ENCODE measurements around the gene IL6ST. TPM values are rescaled to one million over a fixed set of nuclear protein-coding genes. Genes with fewer than 3 reads are reported as not detected.

IL6ST gene
- total RNA-seq, 5 donors from 2014 or later (not counting 1 experiment from before 2014, with no cell fraction given), result 113 to 330 (median 129) TPM

DNA sequence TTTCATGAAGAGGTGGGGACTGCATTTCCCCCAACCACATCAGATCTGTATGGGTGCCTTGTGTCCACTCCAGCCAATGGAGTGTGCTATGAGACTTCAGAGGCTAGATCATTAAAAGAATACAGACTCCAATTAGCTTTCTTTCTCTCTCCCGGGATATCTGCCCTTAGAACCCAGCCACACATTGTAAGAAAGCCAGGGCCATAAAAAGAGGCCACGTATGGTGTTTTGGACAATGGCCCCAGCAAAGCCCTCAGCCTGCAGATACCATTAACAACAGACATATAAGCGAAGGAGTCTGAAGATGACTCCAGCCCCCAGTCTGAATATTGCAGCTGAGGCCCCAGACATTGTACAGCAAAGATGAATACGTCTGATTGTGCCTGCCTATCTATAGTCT is 21.5 kb downstream of the IL6ST start:
- Mint-ChIP-seq H3K9me3 (no peaks in the 10 kb centered on the region), H3K4me3 (no peak overlapping the region), H3K27me3 (no peaks in the 10 kb centered on the region), H3K27ac (peak overlapping the region; percentile 29 to 32), H3K4me1 (peaks cover 69 to 81% (median 71%) of the 10 kb centered on the region in 3 donors), H3K36me3 (peaks cover 33% of the 10 kb centered on the region)
- CTCF ChIA-PET, result no interaction called here
- H3K36me3 ChIP-seq (ENCODE audit: control insufficient read depth in 2 of 2, extremely low read depth in 1 of 2, insufficient read depth in 1 of 2, low read length in 1 of 2), result peaks cover 14 to 45% of the 10 kb centered on the region in 2 donors
- H3K27ac ChIP-seq (ENCODE audit: low read length), result no peak overlapping the region
- no peaks in the 10 kb centered on the region for H3K9me3 ChIP-seq
- no peak overlapping the region for H3K4me3 ChIP-seq (ENCODE audit: control insufficient read depth in 1 of 2, extremely low read depth in 1 of 2, low read length in 1 of 2)
- ATAC-seq (replicated peaks in 1 of 4) (no peak), DNase-seq (no peak)
- WGBS (ENCODE audit: insufficient coverage), result 89% methylated on average over 2 of the region's 4 CpGs
- peaks cover 23 to 30% of the 10 kb centered on the region in 2 experiments for H3K4me1 ChIP-seq (ENCODE audit: control insufficient read depth in 1 of 2, extremely low read depth in 1 of 2, insufficient read depth in 2 of 2, low read length in 2 of 2)
- POLR2A ChIA-PET, result interaction anchor here in 1 of 2 donors (1.2 kb wide), 1 partner anchor 11 kb away, joined by 3 read pairs; no protein-coding TSS in a partner anchor
- no peaks in the 10 kb centered on the region for H3K27me3 ChIP-seq (replicated peaks in 1 of 2; ENCODE audit: control insufficient read depth in 2 of 2, extremely low read depth in 1 of 2, insufficient read depth in 2 of 2, low read length in 1 of 2)

DNA sequence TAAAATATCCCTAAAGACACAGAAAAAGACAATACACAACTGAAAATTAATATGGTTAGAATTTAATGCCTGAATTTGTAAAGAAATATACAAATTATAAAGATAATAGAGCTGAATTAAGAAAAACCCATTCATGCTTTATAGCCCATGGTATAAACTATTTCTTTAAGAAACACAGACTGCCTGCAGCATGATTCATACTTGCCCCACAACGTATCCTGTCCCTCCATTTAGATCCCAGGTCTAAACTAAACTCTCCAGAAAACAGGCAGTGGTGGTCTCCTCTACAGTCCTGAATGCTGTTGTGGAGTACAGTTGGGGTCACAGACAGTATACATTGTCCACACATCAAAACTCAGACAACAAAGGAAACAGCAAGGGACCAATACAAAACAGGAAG is 24.8 kb downstream of the IL6ST start:
- Mint-ChIP-seq H3K4me3 (peak overlapping the region in 2 of 3 donors; percentile 1 to 31), H3K27ac (peak overlapping the region; percentile 62 to 79), H3K4me1 (peaks cover 61 to 78% (median 67%) of the 10 kb centered on the region in 3 donors)

DNA sequence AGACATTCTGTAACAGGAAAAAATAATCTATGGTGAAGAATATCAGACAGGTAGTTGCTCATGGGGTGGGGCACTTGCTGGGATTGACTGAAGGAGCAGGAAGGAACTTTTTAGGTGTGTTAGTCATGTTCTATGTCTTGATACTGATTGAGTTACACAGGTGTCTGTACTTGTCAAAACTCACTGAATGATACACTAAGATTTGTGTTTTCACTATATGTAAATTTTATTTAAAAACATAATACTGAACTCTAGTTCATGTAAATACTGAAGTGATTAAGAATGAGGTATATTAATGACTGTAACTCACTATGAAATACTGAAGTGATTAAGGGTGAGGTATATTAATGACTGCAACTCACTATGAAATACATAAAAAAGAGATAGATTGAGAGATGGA is 28.5 kb downstream of the IL6ST start:
- ATAC-seq (replicated peaks in 1 of 4) (no peak), DNase-seq (no peak)
- Histone ChIP-seq H3K27me3 (replicated peaks in 1 of 2; ENCODE audit: control insufficient read depth in 2 of 2, extremely low read depth in 1 of 2, insufficient read depth in 2 of 2, low read length in 1 of 2) (no peaks in the 10 kb centered on the region), H3K9me3 (no peaks in the 10 kb centered on the region), H3K36me3 (ENCODE audit: control insufficient read depth in 2 of 2, extremely low read depth in 1 of 2, insufficient read depth in 1 of 2, low read length in 1 of 2) (peaks cover 0 to 48% of the 10 kb centered on the region in 2 donors), H3K27ac (ENCODE audit: low read length) (no peak overlapping the region), H3K4me3 (ENCODE audit: control insufficient read depth in 1 of 2, extremely low read depth in 1 of 2, low read length in 1 of 2) (no peak overlapping the region), H3K4me1 (ENCODE audit: control insufficient read depth in 1 of 2, extremely low read depth in 1 of 2, insufficient read depth in 2 of 2, low read length in 2 of 2) (peaks cover 3 to 11% of the 10 kb centered on the region in 2 experiments)
- Mint-ChIP-seq H3K36me3 (peaks cover 36% of the 10 kb centered on the region), H3K4me3 (no peak overlapping the region), H3K9me3 (no peaks in the 10 kb centered on the region), H3K27me3 (no peaks in the 10 kb centered on the region), H3K27ac (peak overlapping the region; percentile 3 to 60), H3K4me1 (peaks cover 46 to 55% (median 50%) of the 10 kb centered on the region in 3 donors)
- ChIA-PET CTCF (interaction anchor here (0.6 to 0.7 kb wide), 2 partner anchors 18 to 192 kb away, joined by 3 read pairs; no protein-coding TSS in a partner anchor), POLR2A (no interaction called here)

More for the DNA sequence above, 24.8 kb downstream of the IL6ST start:
- Mint-ChIP-seq H3K36me3 (peaks cover 37% of the 10 kb centered on the region), H3K27me3 (no peaks in the 10 kb centered on the region), H3K9me3 (no peaks in the 10 kb centered on the region)
- DNase-seq (no peak), ATAC-seq (replicated peaks in 1 of 4) (no peak)
- no peaks in the 10 kb centered on the region for H3K27me3 ChIP-seq (replicated peaks in 1 of 2; ENCODE audit: control insufficient read depth in 2 of 2, extremely low read depth in 1 of 2, insufficient read depth in 2 of 2, low read length in 1 of 2)
- no peaks in the 10 kb centered on the region for H3K9me3 ChIP-seq
- H3K36me3 ChIP-seq (ENCODE audit: control insufficient read depth in 2 of 2, extremely low read depth in 1 of 2, insufficient read depth in 1 of 2, low read length in 1 of 2), result peaks cover 14 to 41% of the 10 kb centered on the region in 2 donors
- ChIA-PET POLR2A (interaction anchor here in 1 of 2 donors (0.6 kb wide), 1 partner anchor 905 kb away, joined by 3 read pairs; no protein-coding TSS in a partner anchor), CTCF (interaction anchor here (0.5 to 1.3 kb wide), 4 partner anchors 12 to 193 kb away, joined by 3 to 5 read pairs (median 4); no protein-coding TSS in a partner anchor)
- H3K27ac ChIP-seq (ENCODE audit: low read length), result no peak overlapping the region
- H3K4me1 ChIP-seq (ENCODE audit: control insufficient read depth in 1 of 2, extremely low read depth in 1 of 2, insufficient read depth in 2 of 2, low read length in 2 of 2), result peaks cover 7 to 17% of the 10 kb centered on the region in 2 experiments
- WGBS (ENCODE audit: insufficient coverage), result no CpG with 5 or more reads among the region's 1 CpG
- H3K4me3 ChIP-seq (ENCODE audit: control insufficient read depth in 1 of 2, extremely low read depth in 1 of 2, low read length in 1 of 2), result no peak overlapping the region

DNA sequence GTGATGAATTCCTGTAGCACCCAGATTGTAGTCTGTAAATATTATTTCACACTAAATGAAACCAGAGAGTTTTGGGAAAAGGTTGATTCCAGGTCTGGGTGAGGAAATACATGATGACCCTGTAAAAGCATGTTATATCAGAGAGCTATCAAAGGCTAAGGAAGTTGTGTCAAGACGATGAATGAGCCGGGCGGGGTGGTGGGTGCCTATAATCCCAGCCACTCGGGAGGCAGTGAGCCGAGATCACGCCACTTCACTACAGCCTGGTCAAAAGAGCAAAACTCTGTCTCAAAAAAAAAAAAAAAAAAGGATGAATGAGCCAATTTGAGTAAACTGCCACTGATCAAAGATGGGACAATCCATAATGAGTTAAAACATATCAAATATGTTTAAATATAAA is 29.2 kb downstream of the IL6ST start:
- H3K36me3 ChIP-seq (ENCODE audit: control insufficient read depth in 2 of 2, extremely low read depth in 1 of 2, insufficient read depth in 1 of 2, low read length in 1 of 2), result peaks cover 0 to 55% of the 10 kb centered on the region in 2 donors
- H3K4me3 Mint-ChIP-seq, result no peak overlapping the region
- ChIA-PET POLR2A (interaction anchor here in 1 of 2 donors (0.5 kb wide), 1 partner anchor 23 kb away, joined by 9 read pairs; no protein-coding TSS in a partner anchor), CTCF (interaction anchor here in 1 of 2 donors (0.7 kb wide), 1 partner anchor 193 kb away, joined by 3 read pairs; no protein-coding TSS in a partner anchor)
- DNase-seq, result no peak
- WGBS (ENCODE audit: insufficient coverage), result no CpG with 5 or more reads among the region's 6 CpGs
- peaks cover 41 to 49% (median 47%) of the 10 kb centered on the region in 3 donors for H3K4me1 Mint-ChIP-seq
- peaks cover 40% of the 10 kb centered on the region for H3K36me3 Mint-ChIP-seq
- H3K4me3 ChIP-seq (ENCODE audit: control insufficient read depth in 1 of 2, extremely low read depth in 1 of 2, low read length in 1 of 2), result no peak overlapping the region
- no peaks in the 10 kb centered on the region for H3K27me3 Mint-ChIP-seq
- H3K27me3 ChIP-seq (replicated peaks in 1 of 2; ENCODE audit: control insufficient read depth in 2 of 2, extremely low read depth in 1 of 2, insufficient read depth in 2 of 2, low read length in 1 of 2), result no peaks in the 10 kb centered on the region
- no peaks in the 10 kb centered on the region for H3K9me3 ChIP-seq
- H3K27ac Mint-ChIP-seq, result peak overlapping the region in 1 of 2 donors; percentile 71
- no peaks in the 10 kb centered on the region for H3K9me3 Mint-ChIP-seq
- no peak for ATAC-seq (replicated peaks in 1 of 4)
- H3K27ac ChIP-seq (ENCODE audit: low read length), result no peak overlapping the region
- peaks cover 0 to 9% of the 10 kb centered on the region in 2 experiments for H3K4me1 ChIP-seq (ENCODE audit: control insufficient read depth in 1 of 2, extremely low read depth in 1 of 2, insufficient read depth in 2 of 2, low read length in 2 of 2)

DNA sequence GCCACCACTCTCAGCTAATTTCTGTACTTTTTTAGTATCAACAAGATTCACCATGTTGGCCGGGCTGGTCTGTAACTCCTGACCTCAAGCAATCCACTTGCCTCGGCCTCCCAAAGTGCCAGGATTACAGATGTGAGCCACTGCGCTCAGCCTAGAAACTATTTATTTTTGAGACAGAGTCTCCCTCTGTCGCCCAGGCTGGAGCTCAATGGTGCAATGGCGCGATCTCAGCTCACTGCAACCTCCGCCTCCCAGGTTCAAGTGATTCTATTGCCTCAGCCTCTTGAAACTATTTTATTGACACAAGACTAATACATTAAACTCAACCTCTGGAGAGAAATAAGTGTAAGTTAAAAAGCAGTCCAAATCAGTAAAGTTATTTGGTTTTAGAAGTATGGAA is 34.0 kb downstream of the IL6ST start:
- H3K36me3 Mint-ChIP-seq, result peaks cover 33% of the 10 kb centered on the region
- no peak for ATAC-seq (replicated peaks in 1 of 4)

DNA sequence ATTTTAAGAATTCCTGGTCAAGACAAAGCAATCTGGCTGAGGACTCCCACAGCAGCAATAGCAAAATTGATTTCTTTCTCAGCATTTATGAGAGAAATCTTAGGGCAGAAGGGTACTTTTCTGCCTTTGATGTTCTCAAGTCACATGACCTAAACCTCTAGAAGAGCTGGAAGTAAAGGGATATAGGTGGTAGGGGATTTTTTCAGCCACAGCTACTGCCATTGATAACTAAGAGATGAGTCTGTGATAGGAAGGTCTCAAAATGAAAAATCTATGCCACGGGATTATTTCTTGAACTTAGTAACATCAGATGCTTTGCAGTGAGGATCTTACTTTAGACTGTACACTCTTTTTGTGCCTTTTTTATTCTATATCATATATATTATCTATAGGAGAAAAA is 35.6 kb downstream of the IL6ST start:
- H3K9me3 Mint-ChIP-seq, result no peaks in the 10 kb centered on the region
- Histone ChIP-seq H3K27ac (ENCODE audit: low read length) (no peak overlapping the region), H3K36me3 (ENCODE audit: control insufficient read depth in 2 of 2, extremely low read depth in 1 of 2, insufficient read depth in 1 of 2, low read length in 1 of 2) (peaks cover 9 to 78% of the 10 kb centered on the region in 2 donors), H3K4me1 (ENCODE audit: control insufficient read depth in 1 of 2, extremely low read depth in 1 of 2, insufficient read depth in 2 of 2, low read length in 2 of 2) (no peaks in the 10 kb centered on the region), H3K4me3 (ENCODE audit: control insufficient read depth in 1 of 2, extremely low read depth in 1 of 2, low read length in 1 of 2) (no peak overlapping the region), H3K27me3 (replicated peaks in 1 of 2; ENCODE audit: control insufficient read depth in 2 of 2, extremely low read depth in 1 of 2, insufficient read depth in 2 of 2, low read length in 1 of 2) (no peaks in the 10 kb centered on the region), H3K9me3 (no peaks in the 10 kb centered on the region)
- peaks cover 44% of the 10 kb centered on the region for H3K36me3 Mint-ChIP-seq
- POLR2A ChIA-PET, result no interaction called here
- WGBS (ENCODE audit: insufficient coverage), result no CpG with 5 or more reads among the region's 1 CpG
- peaks cover 14 to 23% (median 21%) of the 10 kb centered on the region in 3 donors for H3K4me1 Mint-ChIP-seq
- CTCF ChIA-PET, result interaction anchor here in 1 of 2 donors (0.6 kb wide), 1 partner anchor 881 kb away, joined by 5 read pairs; no protein-coding TSS in a partner anchor
- no peak overlapping the region for H3K4me3 Mint-ChIP-seq
- peak in 1 of 35 experiments; percentile 56 for DNase-seq
- H3K27me3 Mint-ChIP-seq, result no peaks in the 10 kb centered on the region
- peak overlapping the region; percentile 52 to 64 for H3K27ac Mint-ChIP-seq
- ATAC-seq (replicated peaks in 1 of 4), result peak in 1 of 4 experiments; percentile 80

More for the DNA sequence above, 34.0 kb downstream of the IL6ST start:
- no peak overlapping the region for H3K27ac ChIP-seq (ENCODE audit: low read length)
- Mint-ChIP-seq H3K4me1 (peaks cover 22 to 31% (median 30%) of the 10 kb centered on the region in 3 donors), H3K27ac (peak overlapping the region; percentile 11 to 22), H3K9me3 (no peaks in the 10 kb centered on the region), H3K4me3 (no peak overlapping the region), H3K27me3 (no peaks in the 10 kb centered on the region)
- H3K36me3 ChIP-seq (ENCODE audit: control insufficient read depth in 2 of 2, extremely low read depth in 1 of 2, insufficient read depth in 1 of 2, low read length in 1 of 2), result peaks cover 9 to 66% of the 10 kb centered on the region in 2 donors
- H3K9me3 ChIP-seq, result no peaks in the 10 kb centered on the region
- DNase-seq, result no peak
- no peak overlapping the region for H3K4me3 ChIP-seq (ENCODE audit: control insufficient read depth in 1 of 2, extremely low read depth in 1 of 2, low read length in 1 of 2)
- CTCF ChIA-PET, result interaction anchor here in 1 of 2 donors (1.0 to 2.2 kb wide), 3 partner anchors 19 to 240 kb away, joined by 3 to 12 read pairs (median 5); no protein-coding TSS in a partner anchor
- POLR2A ChIA-PET, result interaction anchor here in 1 of 2 donors (0.6 kb wide), 2 partner anchors 33 to 90 kb away, joined by 3 read pairs; no protein-coding TSS in a partner anchor
- H3K27me3 ChIP-seq (replicated peaks in 1 of 2; ENCODE audit: control insufficient read depth in 2 of 2, extremely low read depth in 1 of 2, insufficient read depth in 2 of 2, low read length in 1 of 2), result no peaks in the 10 kb centered on the region
- no peaks in the 10 kb centered on the region for H3K4me1 ChIP-seq (ENCODE audit: control insufficient read depth in 1 of 2, extremely low read depth in 1 of 2, insufficient read depth in 2 of 2, low read length in 2 of 2)
- 93% methylated on average over 3 of the region's 7 CpGs for WGBS (ENCODE audit: insufficient coverage)

All from T-cell (primary cell).